Neuronal stem cell (in vitro differentiated cells): Measurements from ENCODE around the gene PLA2G4A.

Experiments
- DNase-seq: peaks from one replicate; pipeline ENCODE4 v3.0.0-alpha.2; 2013; ENCODE audit warnings: low spot score
- H2AFZ ChIP-seq: one replicate; pipeline ENCODE4 v1.6.1; 2013; ENCODE audit warnings: mild to moderate bottlenecking, low read length, inconsistent platforms
- H2AK5ac ChIP-seq: 2 replicates; pipeline ENCODE4 v1.6.1; 2013; ENCODE audit warnings: low read depth, mild to moderate bottlenecking, inconsistent platforms, low read length, moderate library complexity, mixed read lengths
- H2BK120ac ChIP-seq: 2 replicates; pipeline ENCODE4 v1.6.1; 2013; ENCODE audit warnings: low read depth, mild to moderate bottlenecking, inconsistent platforms, low read length, moderate library complexity, mixed read lengths
- H2BK12ac ChIP-seq: one replicate; pipeline ENCODE4 v1.6.1; 2013; ENCODE audit warnings: low read length, inconsistent platforms
- H2BK15ac ChIP-seq: 2 replicates; pipeline ENCODE4 v1.6.1; 2013; ENCODE audit warnings: mild to moderate bottlenecking, low read length, inconsistent platforms, mixed read lengths
- H2BK5ac ChIP-seq: one replicate; pipeline ENCODE4 v1.6.1; 2013; ENCODE audit warnings: inconsistent platforms, mild to moderate bottlenecking, low read length, moderate library complexity
- H3K14ac ChIP-seq: one replicate; pipeline ENCODE4 v1.6.1; 2013; ENCODE audit warnings: low read length, inconsistent platforms
- H3K18ac ChIP-seq: 2 replicates; pipeline ENCODE4 v1.6.1; 2013; ENCODE audit warnings: low read length, inconsistent platforms
- H3K23ac ChIP-seq: 2 replicates; pipeline ENCODE4 v1.6.1; 2013; ENCODE audit warnings: low read depth, mild to moderate bottlenecking, mixed read lengths, low read length, inconsistent platforms; ENCODE audit not compliant: poor library complexity
- H3K27ac ChIP-seq: replicated peaks from 3 replicates; pipeline ENCODE4 v1.5.1; 2013; ENCODE audit warnings: low read length, inconsistent platforms
- H3K27me3 ChIP-seq, 3 experiments: 2 replicates each; pipeline ENCODE4 v1.6.1; 2013; ENCODE audit warnings: low read length in 3 of 3, mild to moderate bottlenecking in 2 of 3, inconsistent platforms in 1 of 3, low read depth in 1 of 3, mixed read lengths in 1 of 3, moderate library complexity in 1 of 3; ENCODE audit not compliant: control insufficient read depth in 3 of 3, insufficient read depth in 3 of 3
- H3K36me3 ChIP-seq, 2 donors: replicated peaks in 1 of 2; 2 replicates each; pipeline ENCODE4 v1.6.1; 2013; ENCODE audit warnings: low read length in 2 of 2; ENCODE audit not compliant: control insufficient read depth in 2 of 2, insufficient read depth in 2 of 2
- H3K4ac ChIP-seq: 2 replicates; pipeline ENCODE4 v1.6.1; 2013; ENCODE audit warnings: inconsistent platforms, mild to moderate bottlenecking, low read length, moderate library complexity
- H3K4me1 ChIP-seq, 2 donors: 1 replicate in 1 of 2; 2 replicates in 1 of 2; pipeline ENCODE4 v1.6.1; 2013; ENCODE audit warnings: low read length in 2 of 2, low read depth in 1 of 2; ENCODE audit not compliant: control insufficient read depth in 2 of 2, insufficient read depth in 1 of 2
- H3K4me2 ChIP-seq: one replicate; pipeline ENCODE4 v1.6.1; 2013; ENCODE audit warnings: mild to moderate bottlenecking, low read length, inconsistent platforms; ENCODE audit not compliant: insufficient read depth, poor library complexity, severe bottlenecking
- H3K4me3 ChIP-seq, 2 donors: 2 replicates each; pipeline ENCODE4 v1.5.1; 2013; ENCODE audit warnings: low read length in 2 of 2, mild to moderate bottlenecking in 2 of 2, inconsistent platforms in 1 of 2, moderate library complexity in 1 of 2
- H3K79me1 ChIP-seq: one replicate; pipeline ENCODE4 v1.6.1; 2013; ENCODE audit warnings: low read depth, mild to moderate bottlenecking, inconsistent platforms, low read length, moderate library complexity
- H3K9ac ChIP-seq: one replicate; pipeline ENCODE4 v1.6.1; 2013; ENCODE audit warnings: mild to moderate bottlenecking, low read depth, low read length, inconsistent platforms; ENCODE audit not compliant: poor library complexity
- H3K9me3 ChIP-seq, 2 donors: replicated peaks in 1 of 2; 2 replicates each; pipeline versions ENCODE3 to v1.6.1; 2013; ENCODE audit warnings: low read length in 2 of 2, mild to moderate bottlenecking in 2 of 2, inconsistent platforms in 1 of 2, low read depth in 1 of 2, mixed read lengths in 1 of 2, moderate library complexity in 1 of 2; ENCODE audit not compliant: control insufficient read depth in 2 of 2, insufficient read depth in 1 of 2
- H4K8ac ChIP-seq: one replicate; pipeline ENCODE4 v1.6.1; 2013; ENCODE audit warnings: low read depth, mild to moderate bottlenecking, inconsistent platforms, low read length, moderate library complexity
- H4K91ac ChIP-seq: one replicate; pipeline ENCODE4 v1.6.1; 2013; ENCODE audit warnings: low read length, low read depth, mild to moderate bottlenecking, inconsistent platforms; ENCODE audit not compliant: poor library complexity
- WGBS, 2 donors: extraction: QIAGEN DNeasy Blood & Tissue Kit; methylation state at CpG; one replicate each; pipeline ENCODE4 v1.1.7; 2013; ENCODE audit warnings: missing lambda C conversion rate in 2 of 2, mixed read lengths in 1 of 2; ENCODE audit not compliant: insufficient read length in 2 of 2, insufficient replicate concordance in 1 of 2; ENCODE audit errors: extremely low coverage in 2 of 2; 5-methylcytosine and 5-hydroxymethylcytosine counted together

The PLA2G4A gene

DNA sequence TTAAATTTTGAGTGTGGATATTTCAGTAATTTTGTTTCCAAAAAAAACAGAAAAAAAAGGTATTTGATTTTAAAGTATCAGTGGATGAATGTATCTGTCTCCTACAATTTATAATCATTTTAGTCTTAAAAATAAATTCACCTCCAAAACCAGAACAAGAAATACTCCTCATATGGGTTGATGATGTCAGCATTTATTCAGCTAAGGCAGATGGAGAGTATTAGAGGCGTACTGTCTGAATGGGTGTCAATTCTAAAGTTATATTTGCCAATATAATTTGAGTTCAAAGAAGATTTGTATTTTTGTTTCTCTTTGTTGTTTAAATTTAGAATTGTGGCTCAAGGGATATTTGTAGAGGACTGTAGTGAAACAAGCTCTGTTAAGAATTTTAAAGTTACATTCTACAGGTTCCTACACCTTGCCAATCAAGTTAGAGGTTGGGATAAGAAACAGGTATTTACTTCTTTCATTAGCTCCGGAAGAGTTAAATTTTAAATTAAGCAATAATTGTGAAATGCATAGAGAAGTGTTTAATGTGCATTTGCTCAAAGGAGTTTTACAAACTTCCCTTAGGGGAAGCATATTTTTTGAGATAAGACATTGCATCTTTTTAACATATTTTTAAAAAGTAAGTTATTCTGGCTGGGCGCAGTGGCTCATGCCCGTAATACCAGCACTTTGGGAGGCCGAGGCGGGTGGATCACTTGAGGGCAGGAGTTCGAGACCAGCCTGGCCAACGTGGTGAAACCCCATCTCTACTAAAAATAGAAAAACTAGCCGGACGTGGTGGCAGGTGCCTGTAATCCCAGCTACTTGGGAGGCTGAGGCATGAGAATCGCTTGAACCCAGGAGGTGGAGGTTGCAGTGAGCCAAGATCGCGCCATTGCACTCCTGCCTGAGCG lies 1.2 kb downstream of the PLA2G4A start:
- Histone ChIP-seq H2BK12ac (no peak overlapping the region), H3K4ac (no peak overlapping the region), H3K9me3 (no peaks in the 10 kb centered on the region), H2BK5ac (no peak overlapping the region), H3K79me1 (no peaks in the 10 kb centered on the region), H2BK15ac (no peak overlapping the region), H3K4me2 (no peak overlapping the region), H2BK120ac (no peak overlapping the region), H2AK5ac (no peak overlapping the region), H4K91ac (no peak overlapping the region), H3K36me3 (no peaks in the 10 kb centered on the region), H3K14ac (no peak overlapping the region), H2AFZ (no peak overlapping the region), H4K8ac (no peak overlapping the region), H3K23ac (no peak overlapping the region), H3K9ac (no peak overlapping the region), H3K27ac (no peak overlapping the region), H3K27me3 (peaks cover 0 to 3% (median 0%) of the 10 kb centered on the region in 3 experiments), H3K4me1 (peaks cover 0 to 2% of the 10 kb centered on the region in 2 donors), H3K18ac (no peak overlapping the region), H3K4me3 (no peak overlapping the region)
- DNase-seq: no peak
- no CpG with 5 or more reads among the region's 14 CpGs for WGBS, 2 donors

DNA sequence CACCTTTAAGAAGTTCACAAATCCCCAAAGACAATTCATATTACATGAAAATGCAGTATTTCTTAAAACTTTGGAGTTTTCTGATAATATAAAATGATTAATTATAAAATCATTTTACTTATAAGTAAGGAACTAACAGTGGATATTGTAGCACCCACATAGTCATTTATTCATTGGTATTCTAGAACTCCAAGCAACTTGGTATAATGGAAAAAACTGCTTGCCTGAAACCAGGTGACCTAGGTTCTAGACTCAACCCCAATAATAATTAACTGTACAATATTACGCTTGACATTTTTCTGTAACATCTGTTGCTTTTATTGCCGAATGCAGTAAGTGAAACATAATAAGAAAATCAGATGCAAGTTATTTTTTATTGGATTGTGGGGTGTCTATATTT lies 2.4 kb downstream of the PLA2G4A start:
- Histone ChIP-seq H3K4ac (no peak overlapping the region), H2BK15ac (no peak overlapping the region), H4K91ac (no peak overlapping the region), H2BK5ac (no peak overlapping the region), H2AK5ac (no peak overlapping the region), H2BK120ac (no peak overlapping the region), H3K4me1 (peaks cover 0 to 2% of the 10 kb centered on the region in 2 donors), H3K36me3 (no peaks in the 10 kb centered on the region), H3K18ac (no peak overlapping the region), H4K8ac (no peak overlapping the region), H3K27ac (no peak overlapping the region), H3K14ac (no peak overlapping the region), H3K9ac (no peak overlapping the region), H3K27me3 (peaks cover 0 to 3% (median 0%) of the 10 kb centered on the region in 3 experiments), H3K23ac (no peak overlapping the region), H2AFZ (no peak overlapping the region), H3K4me3 (no peak overlapping the region), H3K9me3 (no peaks in the 10 kb centered on the region), H2BK12ac (no peak overlapping the region), H3K4me2 (no peak overlapping the region), H3K79me1 (no peaks in the 10 kb centered on the region)
- no CpG with 5 or more reads among the region's 2 CpGs for WGBS, 2 donors
- no peak for DNase-seq

DNA sequence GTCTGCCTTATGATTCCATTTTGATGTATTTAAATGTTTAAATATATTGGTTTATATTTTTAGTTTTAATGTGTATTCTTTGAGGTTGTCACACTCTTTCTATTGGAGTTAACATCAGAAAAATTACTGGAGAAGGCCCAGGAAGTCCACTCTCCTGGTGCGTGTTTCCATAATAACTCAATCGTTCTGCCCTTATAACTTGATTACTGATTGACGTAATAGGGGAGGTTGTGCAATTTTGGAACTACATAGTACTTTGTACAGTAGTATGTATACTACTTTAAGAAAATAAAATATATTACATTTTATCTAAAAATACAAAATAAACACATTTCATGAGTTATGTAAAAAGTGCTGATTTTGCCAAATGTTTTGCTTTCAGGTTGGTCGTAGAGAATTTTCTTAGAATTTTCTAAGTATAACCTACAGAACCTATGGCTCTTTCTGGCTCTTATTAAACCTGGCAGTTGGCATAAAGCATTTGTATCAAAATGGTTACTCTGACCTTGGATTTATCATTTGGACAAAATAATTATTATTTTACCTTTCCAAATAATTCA lies 5.7 kb downstream of the PLA2G4A start:
- Histone ChIP-seq H3K36me3 (no peaks in the 10 kb centered on the region), H3K27ac (no peak overlapping the region), H3K4me2 (no peak overlapping the region), H4K91ac (no peak overlapping the region), H3K4ac (no peak overlapping the region), H3K14ac (no peak overlapping the region), H3K23ac (no peak overlapping the region), H4K8ac (no peak overlapping the region), H2AK5ac (no peak overlapping the region), H2BK5ac (no peak overlapping the region), H3K4me1 (no peaks in the 10 kb centered on the region), H3K27me3 (peaks cover 0 to 3% (median 0%) of the 10 kb centered on the region in 3 experiments), H2AFZ (no peak overlapping the region), H3K4me3 (no peak overlapping the region), H2BK120ac (no peak overlapping the region), H3K79me1 (no peaks in the 10 kb centered on the region), H2BK15ac (no peak overlapping the region), H2BK12ac (no peak overlapping the region), H3K9ac (no peak overlapping the region), H3K18ac (no peak overlapping the region), H3K9me3 (no peaks in the 10 kb centered on the region)
- no CpG with 5 or more reads among the region's 4 CpGs for WGBS, 2 donors
- no peak for DNase-seq

DNA sequence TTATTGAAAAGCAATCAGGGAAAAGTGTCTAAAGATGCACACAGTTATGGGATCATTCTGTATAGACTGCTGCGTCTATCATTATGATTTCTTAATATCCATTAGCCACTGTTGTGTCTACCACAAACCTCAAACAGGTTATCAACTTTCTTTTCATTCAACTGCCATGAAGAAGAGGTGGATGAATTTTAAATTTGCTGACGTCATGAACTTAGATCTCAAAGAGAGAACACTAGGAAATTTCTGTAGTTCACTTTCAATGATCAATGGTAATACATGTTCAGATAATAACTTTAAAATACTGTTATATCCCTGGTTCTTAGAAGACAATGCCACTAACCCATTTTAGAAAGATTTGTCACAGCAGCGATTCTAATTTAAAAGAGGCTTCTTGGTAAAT lies 6.7 kb downstream of the PLA2G4A start:
- Histone ChIP-seq H2BK12ac (no peak overlapping the region), H2BK15ac (no peak overlapping the region), H2BK5ac (no peak overlapping the region), H3K14ac (no peak overlapping the region), H3K4me3 (no peak overlapping the region), H4K8ac (no peak overlapping the region), H3K9me3 (no peaks in the 10 kb centered on the region), H2AK5ac (no peak overlapping the region), H2BK120ac (no peak overlapping the region), H3K4me2 (no peak overlapping the region), H3K9ac (no peak overlapping the region), H3K27ac (no peak overlapping the region), H4K91ac (no peak overlapping the region), H2AFZ (no peak overlapping the region), H3K18ac (no peak overlapping the region), H3K79me1 (no peaks in the 10 kb centered on the region), H3K4me1 (no peaks in the 10 kb centered on the region), H3K4ac (no peak overlapping the region), H3K23ac (no peak overlapping the region), H3K36me3 (no peaks in the 10 kb centered on the region), H3K27me3 (no peaks in the 10 kb centered on the region)
- WGBS, 2 donors: no CpG with 5 or more reads among the region's 3 CpGs
- no peak for DNase-seq
